Duodenal mucosa (tissue), 2 donors: Measurements from ENCODE around the gene NEDD9.

Source experiments
- H3K27ac ChIP-seq: one replicate; pipeline ENCODE4 v1.7.0; 2013; ENCODE audit warnings: low read depth, low read length
- H3K27me3 ChIP-seq, 2 donors: one replicate each; pipeline ENCODE4 v1.7.0; 2013; ENCODE audit warnings: low read length in 2 of 2, control low read depth in 1 of 2; ENCODE audit not compliant: insufficient read depth in 2 of 2, control insufficient read depth in 1 of 2
- H3K36me3 ChIP-seq, 2 donors: one replicate each; pipeline ENCODE4 v1.7.0; 2013; ENCODE audit warnings: low read length in 2 of 2, control low read depth in 1 of 2; ENCODE audit not compliant: insufficient read depth in 2 of 2, control insufficient read depth in 1 of 2
- H3K4me1 ChIP-seq, 2 donors: one replicate each; pipeline ENCODE4 v1.7.0; 2013; ENCODE audit warnings: low read length in 2 of 2, control low read depth in 1 of 2; ENCODE audit not compliant: insufficient read depth in 2 of 2, control insufficient read depth in 1 of 2
- H3K4me3 ChIP-seq, 2 donors: one replicate each; pipeline ENCODE4 v1.7.0; 2013; ENCODE audit warnings: low read length in 2 of 2, low read depth in 1 of 2
- H3K9ac ChIP-seq, 2 donors: one replicate each; pipeline ENCODE4 v1.7.0; 2013; ENCODE audit warnings: low read length in 2 of 2, low read depth in 1 of 2
- H3K9me3 ChIP-seq, 2 donors: one replicate each; pipeline ENCODE4 v1.7.0; 2013; ENCODE audit warnings: low read length in 2 of 2, control low read depth in 1 of 2; ENCODE audit not compliant: control insufficient read depth in 1 of 2

The NEDD9 gene

GRCh38 chr6:11260249-11261038, 28.0 kb upstream of the NEDD9 start:
- H3K4me1 ChIP-seq = peaks cover 37 to 39% of the 10 kb centered on the region in 2 donors
- H3K36me3 ChIP-seq = no peaks in the 10 kb centered on the region
- no peaks in the 10 kb centered on the region for H3K9me3 ChIP-seq
- H3K9ac ChIP-seq = no peak overlapping the region
- H3K4me3 ChIP-seq = no peak overlapping the region
- no peaks in the 10 kb centered on the region for H3K27me3 ChIP-seq
- H3K27ac ChIP-seq = no peak overlapping the region

- no peaks in the 10 kb centered on the region for H3K36me3 ChIP-seq
- H3K27me3 ChIP-seq = no peaks in the 10 kb centered on the region
- peak overlapping the region in 1 of 2 donors; percentile 3 for H3K9ac ChIP-seq
- H3K4me3 ChIP-seq = peak overlapping the region in 1 of 2 donors; percentile 31
- no peaks in the 10 kb centered on the region for H3K9me3 ChIP-seq
- H3K27ac ChIP-seq = peak overlapping the region; percentile 45
- H3K4me1 ChIP-seq = peaks cover 31 to 34% of the 10 kb centered on the region in 2 donors
Observed at GRCh38 chr6:11258260-11259237, 26.1 kb upstream of the NEDD9 start.

- no peaks in the 10 kb centered on the region for H3K27me3 ChIP-seq
- H3K4me1 ChIP-seq = peaks cover 38% of the 10 kb centered on the region in 2 donors
- H3K4me3 ChIP-seq = no peak overlapping the region
- H3K36me3 ChIP-seq = no peaks in the 10 kb centered on the region
- no peak overlapping the region for H3K27ac ChIP-seq
- H3K9ac ChIP-seq = no peak overlapping the region
- no peaks in the 10 kb centered on the region for H3K9me3 ChIP-seq
Observed at GRCh38 chr6:11255610-11256009, 23.1 kb upstream of the NEDD9 start.

GRCh38 chr6:11253594-11253993, 21.1 kb upstream of the NEDD9 start:
- no peak overlapping the region for H3K27ac ChIP-seq

GRCh38 chr6:11251553-11252360, 19.3 kb upstream of the NEDD9 start:
- no peak overlapping the region for H3K4me3 ChIP-seq
- no peak overlapping the region for H3K9ac ChIP-seq
- H3K4me1 ChIP-seq = peaks cover 11 to 14% of the 10 kb centered on the region in 2 donors
- peaks cover 0 to 3% of the 10 kb centered on the region in 2 donors for H3K9me3 ChIP-seq
- H3K27me3 ChIP-seq = no peaks in the 10 kb centered on the region
- no peak overlapping the region for H3K27ac ChIP-seq
- no peaks in the 10 kb centered on the region for H3K36me3 ChIP-seq

More at GRCh38 chr6:11253594-11253993, 21.1 kb upstream of the NEDD9 start:
- H3K9ac ChIP-seq = no peak overlapping the region
- peaks cover 25 to 27% of the 10 kb centered on the region in 2 donors for H3K4me1 ChIP-seq
- no peak overlapping the region for H3K4me3 ChIP-seq
- no peaks in the 10 kb centered on the region for H3K27me3 ChIP-seq
- no peaks in the 10 kb centered on the region for H3K36me3 ChIP-seq
- peaks cover 0 to 3% of the 10 kb centered on the region in 2 donors for H3K9me3 ChIP-seq

- peaks cover 0 to 3% of the 10 kb centered on the region in 2 donors for H3K9me3 ChIP-seq
- H3K27ac ChIP-seq = no peak overlapping the region
- no peak overlapping the region for H3K9ac ChIP-seq
- no peak overlapping the region for H3K4me3 ChIP-seq
- no peaks in the 10 kb centered on the region for H3K27me3 ChIP-seq
- H3K36me3 ChIP-seq = no peaks in the 10 kb centered on the region
- H3K4me1 ChIP-seq = peaks cover 11 to 14% of the 10 kb centered on the region in 2 donors
Observed at GRCh38 chr6:11250108-11250507, 17.6 kb upstream of the NEDD9 start.

GRCh38 chr6:11248974-11249761, 16.7 kb upstream of the NEDD9 start:
- Histone ChIP-seq H3K36me3 (no peaks in the 10 kb centered on the region), H3K4me3 (no peak overlapping the region), H3K27ac (no peak overlapping the region), H3K27me3 (no peaks in the 10 kb centered on the region), H3K4me1 (peaks cover 11 to 14% of the 10 kb centered on the region in 2 donors), H3K9me3 (peaks cover 0 to 3% of the 10 kb centered on the region in 2 donors), H3K9ac (no peak overlapping the region)

GRCh38 chr6:11246722-11247121, 14.3 kb upstream of the NEDD9 start:
- peaks cover 0 to 3% of the 10 kb centered on the region in 2 donors for H3K9me3 ChIP-seq
- peaks cover 7% of the 10 kb centered on the region in 2 donors for H3K4me1 ChIP-seq
- H3K27ac ChIP-seq = no peak overlapping the region
- H3K4me3 ChIP-seq = no peak overlapping the region
- H3K9ac ChIP-seq = no peak overlapping the region
- H3K27me3 ChIP-seq = no peaks in the 10 kb centered on the region
- H3K36me3 ChIP-seq = no peaks in the 10 kb centered on the region
